GM12878 (cell line): ENCODE results near the gene GSAP. TPM values are rescaled to one million over a fixed set of nuclear protein-coding genes. Genes with fewer than 3 reads are reported as not detected.

Experiments
- ATAC-seq: fragments of 200-7000 bp; cut with Tn5 transposase; 3 replicates; pipeline ENCODE4 v1.9.1; 2020; ENCODE audit warnings: mild to moderate bottlenecking, moderate library complexity
- BruUV-seq: library from RNA; stranded (reverse); fragments of 400-500 nt; replicated peaks from 2 replicates; lab custom pipeline; 2021; lab: Mats Ljungman, UMichigan
- CTCF ChIA-PET: fragments of 300-600 bp; sonication (Branson Sonifier 250); formaldehyde crosslinking; extraction: SDS; loops from one replicate; lab custom pipeline; 2021; ENCODE audit warnings: inconsistent platforms; lab: Yijun Ruan, JAX
- POLR2A ChIA-PET: fragments of 350-600 bp; formaldehyde crosslinking; extraction: SDS; loops from one replicate; lab custom pipeline; 2021; ENCODE audit warnings: inconsistent platforms; lab: Charles Lee
- RAD21 ChIA-PET: fragments of 300-600 bp; sonication (Branson Sonifier 250); formaldehyde crosslinking; loops from one replicate; lab custom pipeline; 2023; ENCODE audit warnings: antibody characterized with exemption; ENCODE audit not compliant: unreplicated experiment; lab: Charles Lee
- SMC1A ChIA-PET: fragments of 300-600 bp; sonication (Branson Sonifier 250); formaldehyde crosslinking; loops from one replicate; lab custom pipeline; 2023; ENCODE audit not compliant: unreplicated experiment, uncharacterized antibody; lab: Charles Lee
- DNase-seq: peaks from one replicate; pipeline ENCODE4 v3.0.0-alpha.2; 2011; ENCODE audit warnings: low read depth, low spot score
- FAIRE-seq: peaks from 3 replicates; lab custom pipeline; 2011; peaks lifted over from hg19 to GRCh38; lab: Jason Lieb, UNC
- H2AFZ ChIP-seq: 2 replicates; pipeline ENCODE4 v1.6.0; 2011; ENCODE audit warnings: low read depth, low read length, control low read depth; ENCODE audit not compliant: control insufficient read depth
- H3K27ac ChIP-seq: 2 replicates; pipeline ENCODE4 v1.5.1; 2011; ENCODE audit warnings: control low read depth; ENCODE audit not compliant: control insufficient read depth, insufficient read depth
- H3K27me3 ChIP-seq, 2 experiments: replicated peaks in 1 of 2; 2 replicates each; pipeline versions ENCODE4 v1.6.0 to v1.6.1; 2011; ENCODE audit warnings: low read length in 1 of 2; ENCODE audit not compliant: control insufficient read depth in 2 of 2, insufficient read depth in 2 of 2
- H3K36me3 ChIP-seq, 2 experiments: 2 replicates each; pipeline ENCODE4 v1.5.1; 2011; ENCODE audit warnings: low read length in 1 of 2; ENCODE audit not compliant: control insufficient read depth in 2 of 2, insufficient read depth in 2 of 2
- H3K4me1 ChIP-seq: 2 replicates; pipeline ENCODE4 v1.6.1; 2011; ENCODE audit warnings: mild to moderate bottlenecking, low read length, moderate library complexity, mixed read lengths; ENCODE audit not compliant: control insufficient read depth, insufficient read depth
- H3K4me2 ChIP-seq: 2 replicates; pipeline ENCODE4 v1.6.0; 2011; ENCODE audit warnings: control low read depth; ENCODE audit not compliant: control insufficient read depth, insufficient read depth
- H3K4me3 ChIP-seq: fragments of 200-600 bp; sonication (generic); 2 replicates; pipeline ENCODE4 v1.5.1; 2016
- H3K79me2 ChIP-seq: 2 replicates; pipeline ENCODE4 v1.6.0; 2011; ENCODE audit warnings: low read length; ENCODE audit not compliant: control insufficient read depth, insufficient read depth
- H3K9ac ChIP-seq: 2 replicates; pipeline ENCODE4 v1.8.0; 2011; ENCODE audit warnings: low read length, control low read depth, mixed read lengths; ENCODE audit not compliant: control insufficient read depth, insufficient read depth
- H3K9me3 ChIP-seq: replicated peaks from 3 replicates; pipeline ENCODE4 v1.5.1; 2011; ENCODE audit warnings: mild to moderate bottlenecking, low read length; ENCODE audit not compliant: control insufficient read depth, insufficient read depth
- H4K20me1 ChIP-seq: 2 replicates; pipeline ENCODE4 v1.6.0; 2011; ENCODE audit not compliant: control insufficient read depth, insufficient read depth
- CEBPZ ChIP-seq: fragments of 150-350 bp; IDR thresholded peaks from 2 replicates; pipeline ENCODE4 v1.6.1; 2016; ENCODE audit warnings: low read depth, low read length
- REST ChIP-seq: IDR thresholded peaks from 2 replicates; pipeline ENCODE4 v1.6.1; 2012; ENCODE audit warnings: mild to moderate bottlenecking, low read depth, low read length
- WGBS: methylation state at CpG from one replicate; pipeline ENCODE4 v1.1.6; 2016; ENCODE audit warnings: low lambda C conversion rate; ENCODE audit not compliant: insufficient replicate concordance, insufficient coverage; ENCODE audit errors: missing lambda C conversion rate; 5-methylcytosine and 5-hydroxymethylcytosine counted together
- in situ Hi-C: fragments of 300-500 bp; cut with MboI; formaldehyde crosslinking; loops from 9 replicates; pipeline ENCODE4 v1.14.3; 2018; ENCODE audit warnings: mixed read lengths
- intact Hi-C: fragments of 100-400 bp; cut with micrococcal nuclease; formaldehyde crosslinking; loops from one replicate; pipeline ENCODE4 v1.14.2; 2022; ENCODE audit not compliant: unreplicated experiment
- polyA plus RNA-seq, 11 experiments: library from polyadenylated mRNA; depleted of rRNA in 4 of 11; unstranded in 6 of 11; stranded (reverse) in 5 of 11; fragments of >200 nt; fragmentation: Nextera tagmentation in 4 of 11; fragmentation: Illumina TruSeq in 1 of 11; extraction: Ambion mirVana in 4 of 11; extraction: Trizol in 1 of 11; gene quantifications; 1 replicate in 1 of 11; 2 replicates in 10 of 11; pipeline versions ENCODE4 v1.2.1 to v1.2.3, GENCODE V29; 2011 to 2016; ENCODE audit warnings: inconsistent platforms in 2 of 11, missing spikeins in 2 of 11, low read depth in 1 of 11
- total RNA-seq, 4 experiments: library from RNA; depleted of rRNA in 3 of 4; stranded (reverse); fragments of >200 nt in 3 of 4; fragmentation: Illumina TruSeq in 1 of 4; extraction: Trizol in 1 of 4; gene quantifications; 2 replicates each; pipeline versions ENCODE4 v1.2.1 to v1.2.3, GENCODE V29; 2013 to 2021

GSAP gene
- total and polyA plus RNA-seq, 10 of the 15 experiments (the other 5 are each of a cell fraction or from before 2014, with no cell fraction given): 6.6 to 38.1 (median 21.8) TPM

- Histone ChIP-seq H3K27me3 (no peaks in the 10 kb centered on the region), H4K20me1 (no peaks in the 10 kb centered on the region), H3K4me2 (no peak overlapping the region), H3K36me3 (no peaks in the 10 kb centered on the region; a peak in 1 of 4 replicates), H3K79me2 (no peaks in the 10 kb centered on the region), H3K9me3 (no peaks in the 10 kb centered on the region), H3K4me3 (no peak overlapping the region), H3K9ac (no peak overlapping the region), H3K4me1 (peaks cover 33% of the 10 kb centered on the region), H3K27ac (no peak overlapping the region), H2AFZ (no peak overlapping the region)
- TF ChIP-seq REST (no peak), CEBPZ (no peak)
- ChIA-PET CTCF (interaction anchor here (0.6 to 1.6 kb wide), 2 partner anchors 11 to 528 kb away, joined by 3 to 4 read pairs; no protein-coding TSS in a partner anchor), SMC1A (interaction anchor here (1.3 to 2.9 kb wide), 3 partner anchors 14 to 71 kb away, joined by 3 to 18 read pairs (median 4); no protein-coding TSS in a partner anchor), POLR2A (interaction anchor here (1.1 to 2.9 kb wide), 2 partner anchors 12 to 13 kb away, joined by 3 to 12 read pairs; no protein-coding TSS in a partner anchor), RAD21 (interaction anchor here (0.6 kb wide), 1 partner anchor 19 kb away, joined by 3 read pairs; no protein-coding TSS in a partner anchor)
- BruUV-seq: no TSS peak
- intact Hi-C loops: no loop called here
- FAIRE-seq: no peak
- ATAC-seq: no peak
- no peak for DNase-seq
- in situ Hi-C loops: no loop called here
- 78% methylated on average over 1 of the region's 1 CpG for WGBS
Measured at GRCh38 chr7:77395626-77396025, 20.5 kb downstream of the GSAP start.
